Stimulated activated CD4-positive, alpha-beta T cell treated with anti-CD3 and anti-CD28 coated beads, Interleukin-2, amount 100 ng/mL, for 4 hours (primary cell): ENCODE results near the gene EOLA2.
A peak's percentile ranks its signal among the peaks of the same experiment; 100 is the strongest.
"Not testable (repeated sequence)": the region's sequence is repeated elsewhere in the genome, so short reads cannot be mapped to it uniquely, and the experiment has no call there.

Experiments
- DNase-seq: peaks from one replicate; pipeline ENCODE4 v3.0.0-alpha.2; 2020; ENCODE audit warnings: low read depth

Gene EOLA2

DNA sequence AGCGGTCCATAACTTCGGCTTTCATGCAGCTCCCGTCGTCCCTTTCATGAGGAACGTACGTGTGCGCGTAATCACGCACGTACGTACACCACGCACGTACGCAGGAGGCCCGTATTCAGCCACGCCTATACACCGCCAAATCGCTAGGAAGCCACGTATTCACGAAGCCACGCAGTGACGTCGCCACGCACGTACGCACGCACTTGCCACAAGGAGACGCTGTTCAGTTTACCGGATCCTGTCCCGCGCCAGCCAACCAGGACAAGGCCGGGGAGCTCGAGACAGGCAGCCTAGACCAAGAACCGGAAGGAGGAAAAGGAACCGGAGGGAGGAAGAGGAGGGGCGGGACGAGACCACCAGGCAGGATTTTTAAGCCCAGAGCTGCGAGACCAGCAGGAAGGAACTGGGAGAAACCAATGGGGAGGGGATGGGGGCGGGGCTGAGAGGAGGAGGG lies at the start of gene EOLA2:
Gene EOLA2, minus strand, starts transcription at position 65 of the 454 bp plus-strand sequence. CDS start 4,617 bp downstream, outside the sequence.
- DNase-seq: peak; percentile 88

- no peak for DNase-seq
These were observed 49.3 kb upstream of the EOLA2 start for GRCh38 chrX:149987613-149988012.

DNA sequence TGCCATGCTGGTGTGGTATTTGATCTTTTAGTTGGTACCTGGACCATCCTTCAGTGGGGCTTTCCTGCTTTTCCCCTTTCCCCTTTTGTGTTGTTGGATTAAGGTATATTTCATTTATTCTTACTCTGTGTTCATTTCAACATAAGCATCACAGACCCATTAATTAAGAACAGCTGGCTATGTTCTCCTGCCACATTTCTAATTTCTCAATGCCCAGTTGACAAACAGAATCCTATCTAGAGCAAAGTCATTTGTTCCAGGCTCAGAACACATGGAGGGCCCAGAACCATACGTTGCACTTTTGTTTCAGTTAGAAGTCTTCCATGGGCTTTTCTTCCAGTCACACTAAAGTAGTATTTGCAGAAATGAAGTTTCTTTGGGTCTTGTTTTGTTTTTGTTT lies 46.1 kb upstream of the EOLA2 start:
- no peak for DNase-seq

DNA sequence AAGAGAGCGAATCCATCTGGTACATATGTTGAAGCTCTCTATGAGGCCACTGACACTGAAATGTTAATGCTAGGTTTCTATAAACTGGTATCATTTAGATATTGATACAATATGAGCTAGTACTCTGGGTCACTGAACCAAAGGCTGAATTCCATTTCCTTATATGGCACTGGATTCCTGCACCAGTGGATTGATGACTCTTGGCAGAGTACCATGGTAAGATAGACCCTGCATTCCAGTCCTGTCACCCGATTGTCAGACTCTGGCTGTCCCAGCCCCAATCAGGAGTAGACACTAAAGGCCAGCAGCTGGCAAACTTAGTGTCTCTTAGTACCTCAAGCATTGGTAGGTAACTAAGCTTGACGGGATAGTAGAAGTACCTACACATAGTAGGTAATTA lies 44.0 kb upstream of the EOLA2 start:
- DNase-seq: no peak

DNA sequence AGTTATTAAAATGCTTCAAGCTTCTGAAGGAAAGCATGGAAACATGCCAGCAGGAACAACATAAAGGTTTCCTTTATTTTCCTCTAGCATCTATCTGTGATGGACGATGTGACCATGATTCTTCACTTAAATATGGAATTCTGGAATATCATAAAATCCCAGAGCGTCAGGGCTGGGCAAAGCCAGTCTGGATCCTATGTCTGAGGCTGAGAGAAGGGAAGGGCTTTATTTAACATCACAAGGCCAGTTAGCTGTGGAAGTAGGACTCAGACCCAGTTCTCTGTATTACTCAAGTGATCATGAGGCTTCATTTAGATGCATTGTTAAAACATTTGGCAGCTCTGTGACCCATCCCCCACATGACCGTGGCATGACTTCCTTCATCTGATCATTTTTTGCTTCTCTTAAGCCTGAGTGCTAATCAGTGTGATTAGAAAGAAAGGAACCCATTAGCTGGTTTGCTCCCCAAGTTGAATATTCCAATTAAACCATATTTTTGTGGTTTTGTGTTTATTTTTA lies 40.9 kb upstream of the EOLA2 start:
- no peak for DNase-seq

GRCh38 chrX:149962859-149963757 lies 24.8 kb upstream of the EOLA2 start:
- DNase-seq: peak; percentile 1

DNA sequence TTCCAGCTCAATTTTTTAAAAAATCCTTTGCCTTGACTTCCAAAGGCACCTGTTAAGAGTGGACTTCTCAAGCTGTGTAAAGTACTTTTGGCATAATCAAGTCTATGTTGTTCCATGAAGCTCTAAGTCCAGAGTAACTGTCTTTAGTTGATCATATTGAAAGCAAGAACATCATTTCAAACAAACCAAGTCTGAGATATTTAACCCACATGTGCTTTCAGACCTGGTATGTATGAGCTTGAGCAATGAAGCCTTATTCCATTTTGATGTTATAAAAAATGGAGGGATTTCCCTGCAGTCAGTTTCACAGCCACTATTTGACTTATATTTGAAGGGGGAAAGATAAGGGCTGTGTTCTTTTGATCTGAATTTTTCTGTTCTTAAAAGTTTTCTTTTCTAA lies 23.7 kb upstream of the EOLA2 start:
- no peak for DNase-seq

DNA sequence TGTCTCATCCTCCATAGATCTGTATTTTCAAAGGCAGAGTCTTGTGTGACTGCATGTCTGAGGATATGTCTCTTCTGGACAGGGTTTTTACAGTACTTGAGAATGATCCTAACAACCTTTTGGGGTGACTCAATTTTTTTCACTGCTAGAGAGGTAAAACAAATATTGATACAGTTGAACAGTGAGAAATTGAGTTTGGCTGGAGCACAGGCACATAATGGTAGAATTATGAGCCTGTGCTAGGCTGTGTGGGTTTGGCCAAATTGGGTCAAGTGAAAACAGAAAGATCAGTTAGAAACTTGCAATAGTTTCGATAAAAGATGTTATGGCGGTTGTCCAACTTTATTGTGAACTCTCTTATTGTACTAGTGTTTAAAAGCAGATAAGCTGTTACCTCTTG lies 23.3 kb upstream of the EOLA2 start:
- no peak for DNase-seq

- DNase-seq: no peak
These were observed 12.4 kb upstream of the EOLA2 start for GRCh38 chrX:149950681-149951080.

GRCh38 chrX:149949743-149950436 lies 11.6 kb upstream of the EOLA2 start:
- DNase-seq: no peak

DNA sequence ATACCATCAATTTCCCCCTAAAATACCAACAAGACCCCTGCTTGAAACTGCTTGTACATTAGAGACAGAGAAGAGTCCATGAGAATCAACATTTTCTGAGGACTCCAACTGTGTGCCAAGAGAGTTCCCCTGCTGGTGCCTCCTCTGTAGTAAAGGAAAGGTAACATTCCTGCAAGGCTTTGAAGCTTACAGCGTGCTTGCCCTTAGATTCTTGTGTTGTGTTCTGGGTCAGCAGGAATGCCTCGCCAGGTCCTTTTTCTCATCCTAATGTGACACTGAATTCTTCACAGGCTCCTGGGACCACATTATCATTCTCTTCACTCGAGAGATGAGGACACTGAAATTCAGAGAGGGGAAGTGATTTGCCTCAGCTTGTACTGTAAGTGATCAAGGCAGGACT lies 9.7 kb upstream of the EOLA2 start:
- DNase-seq: no peak

GRCh38 chrX:149946932-149947331 lies 8.6 kb upstream of the EOLA2 start:
- DNase-seq: not testable (repeated sequence)

DNA sequence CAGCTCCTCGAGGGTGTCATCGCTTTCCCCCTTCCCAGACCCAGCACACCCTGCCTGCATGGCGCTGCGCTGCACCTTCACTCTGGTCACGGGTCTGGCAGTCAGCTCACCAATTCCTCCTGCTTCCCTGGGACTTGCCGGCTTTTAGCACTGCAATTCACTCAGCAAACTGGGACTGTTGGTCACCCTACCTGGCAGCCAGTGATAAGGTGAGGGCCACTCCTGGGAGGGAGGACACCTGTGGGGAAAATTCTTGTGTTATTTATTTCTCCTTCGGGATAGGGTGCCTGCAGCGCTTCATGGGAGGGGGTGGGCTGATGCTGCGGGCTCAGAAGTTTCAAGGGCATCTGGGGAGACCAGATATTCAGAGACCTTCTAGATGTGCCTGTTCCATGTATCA lies 7.5 kb upstream of the EOLA2 start:
- not testable (repeated sequence) for DNase-seq

GRCh38 chrX:149945087-149945670 lies 6.9 kb upstream of the EOLA2 start:
- DNase-seq: not testable (repeated sequence)

DNA sequence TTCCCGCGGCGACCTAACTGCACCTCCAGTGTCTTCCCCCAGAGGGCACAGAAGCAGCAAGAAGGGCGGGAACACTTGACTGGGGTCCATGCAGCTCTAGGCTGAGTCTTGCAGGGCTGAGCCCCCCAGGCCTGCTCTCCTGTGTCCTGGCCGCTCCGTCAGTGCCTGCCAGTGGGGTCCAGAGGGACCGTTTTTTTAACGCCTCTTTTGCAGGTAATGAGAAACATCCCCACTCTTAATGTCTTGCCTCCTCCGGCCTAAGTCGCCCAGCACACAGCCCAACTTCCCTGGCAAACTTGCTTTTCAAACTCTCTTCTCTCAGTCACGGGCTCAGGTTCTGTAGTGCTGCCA lies 2.4 kb upstream of the EOLA2 start:
- not testable (repeated sequence) for DNase-seq

GRCh38 chrX:149939905-149940673 lies 1.8 kb upstream of the EOLA2 start:
- DNase-seq: peak; percentile 90

GRCh38 chrX:149939655-149939904 lies 1.3 kb upstream of the EOLA2 start:
- DNase-seq: no peak

- peak; percentile 85 for DNase-seq
These were observed 777 bp upstream of the EOLA2 start for GRCh38 chrX:149938881-149939654.

DNA sequence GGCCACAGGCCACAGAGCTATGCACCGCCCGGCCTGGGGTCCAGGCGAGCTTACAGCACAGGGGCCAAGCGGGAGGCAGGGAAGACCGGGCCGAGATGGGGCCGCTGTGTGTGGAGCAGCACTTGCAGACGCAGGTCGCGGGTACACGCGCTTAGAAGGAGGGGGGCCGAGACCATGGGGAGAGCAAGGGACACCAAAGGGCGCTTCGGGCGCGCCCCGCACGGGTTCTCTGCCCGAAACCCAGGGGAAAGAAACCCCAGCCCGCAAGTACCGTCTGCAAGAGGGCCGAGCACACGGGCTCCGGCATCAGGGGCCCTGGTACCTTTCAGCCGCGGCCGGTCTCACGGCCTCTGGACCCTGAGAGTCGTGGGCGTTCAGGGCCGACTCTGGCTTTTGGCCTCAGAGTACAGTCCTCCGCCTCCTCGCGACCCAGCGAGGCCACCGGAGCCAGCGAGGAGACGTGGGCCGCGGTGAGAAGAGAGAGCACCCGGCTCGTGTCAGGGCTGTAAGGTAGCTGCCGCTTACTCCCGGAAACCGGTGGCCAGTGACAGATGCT lies 342 bp downstream of the EOLA2 start:
- peak; percentile 3 for DNase-seq

DNA sequence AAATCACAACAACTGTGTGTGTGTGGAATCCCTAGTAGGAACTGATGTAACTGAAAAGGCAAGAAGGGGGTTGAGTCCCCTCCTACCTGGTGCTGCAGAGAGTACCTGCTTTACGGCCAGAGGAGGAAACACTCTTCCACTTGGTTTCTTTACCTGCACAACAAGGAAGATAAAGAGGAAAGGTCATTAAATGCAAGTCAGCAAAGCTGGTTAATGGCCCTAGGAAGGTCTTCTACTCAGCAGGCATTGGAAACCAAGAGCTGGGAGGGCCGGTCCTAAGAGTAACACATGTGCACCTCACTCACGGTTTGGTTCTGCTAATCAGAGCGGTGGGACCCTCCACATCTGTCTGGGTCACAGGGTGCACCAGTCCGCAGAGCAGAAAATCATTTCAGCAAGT lies 963 bp downstream of the EOLA2 start:
- DNase-seq: not testable (repeated sequence)

DNA sequence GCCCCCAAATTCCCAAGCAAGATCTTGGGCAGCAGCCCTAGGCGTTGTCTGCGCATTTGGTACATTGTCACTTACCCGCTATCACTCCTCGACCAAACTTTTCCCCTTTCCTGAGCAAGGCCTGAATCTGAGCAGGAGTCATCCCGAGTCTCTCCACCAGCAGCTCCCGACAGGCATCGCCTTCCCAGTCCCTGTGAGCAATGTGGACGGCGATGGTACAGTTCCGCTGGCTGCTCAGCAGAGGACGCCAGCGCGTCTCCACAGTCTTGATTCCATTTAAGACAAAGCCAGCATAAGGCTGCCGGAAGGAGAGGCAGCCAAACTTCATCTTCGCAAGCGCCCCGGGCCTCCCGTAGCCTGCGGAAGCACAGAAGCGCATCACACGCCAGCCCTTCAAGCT lies 4.7 kb downstream of the EOLA2 start:
- DNase-seq: not testable (repeated sequence)
